HEK293T (cell line): ENCODE measurements around the gene TIMP3.

Experiments
- CTCF ChIA-PET: fragments of 350-600 bp; formaldehyde crosslinking; extraction: SDS; loops from one replicate; lab custom pipeline; 2021; ENCODE audit warnings: antibody characterized with exemption, inconsistent platforms; lab: Yijun Ruan, JAX
- POLR2A ChIA-PET: fragments of 350-600 bp; formaldehyde crosslinking; extraction: SDS; loops from one replicate; lab custom pipeline; 2020; ENCODE audit warnings: antibody characterized with exemption, inconsistent platforms; lab: Yijun Ruan, JAX
- DNase-seq: peaks from one replicate; pipeline ENCODE4 v3.0.0; 2012; ENCODE audit warnings: mixed read lengths; ENCODE audit errors: extremely low spot score
- ARNT ChIP-seq: fragments of 450-650 bp; IDR thresholded peaks from 2 replicates; pipeline ENCODE4 v1.6.1; 2017; ENCODE audit warnings: mild to moderate bottlenecking
- BHLHE40 ChIP-seq: fragments of 450-650 bp; IDR thresholded peaks from 2 replicates; pipeline ENCODE4 v1.6.1; 2016; ENCODE audit warnings: mild to moderate bottlenecking, moderate library complexity, borderline replicate concordance
- CTBP1 ChIP-seq: fragments of 450-650 bp; IDR thresholded peaks from 2 replicates; pipeline ENCODE4 v1.6.1; 2016; ENCODE audit warnings: borderline replicate concordance
- ELF4 ChIP-seq: fragments of 450-650 bp; IDR thresholded peaks from 2 replicates; pipeline ENCODE4 v1.6.1; 2017; ENCODE audit warnings: antibody characterized with exemption
- FOXA1 ChIP-seq: fragments of 450-650 bp; IDR thresholded peaks from 2 replicates; pipeline ENCODE4 v1.6.1; 2016; ENCODE audit warnings: mild to moderate bottlenecking
- FOXK2 ChIP-seq: fragments of 450-650 bp; IDR thresholded peaks from 2 replicates; pipeline ENCODE4 v1.6.1; 2016; ENCODE audit warnings: mild to moderate bottlenecking
- FOXM1 ChIP-seq: fragments of 450-650 bp; IDR thresholded peaks from 2 replicates; pipeline ENCODE4 v1.6.1; 2017; ENCODE audit warnings: mild to moderate bottlenecking, borderline replicate concordance
- HDGF ChIP-seq: fragments of 450-650 bp; IDR thresholded peaks from 2 replicates; pipeline ENCODE4 v1.6.1; 2017; ENCODE audit warnings: antibody characterized with exemption, borderline replicate concordance
- L3MBTL2 ChIP-seq: fragments of 450-650 bp; conservative IDR thresholded peaks from 2 replicates; pipeline ENCODE4 v1.6.1; 2016; ENCODE audit warnings: mild to moderate bottlenecking
- LEF1 ChIP-seq: fragments of 450-650 bp; IDR thresholded peaks from 2 replicates; pipeline ENCODE4 v1.6.1; 2017; ENCODE audit warnings: mild to moderate bottlenecking, borderline replicate concordance
- NFRKB ChIP-seq: fragments of 450-650 bp; IDR thresholded peaks from 2 replicates; pipeline ENCODE4 v1.6.1; 2016; ENCODE audit warnings: mild to moderate bottlenecking, moderate library complexity
- PKNOX1 ChIP-seq: fragments of 450-650 bp; IDR thresholded peaks from 2 replicates; pipeline ENCODE4 v1.6.1; 2016
- SP1 ChIP-seq: fragments of 450-650 bp; IDR thresholded peaks from 2 replicates; pipeline ENCODE4 v1.6.1; 2017
- SUZ12 ChIP-seq: fragments of 450-650 bp; IDR thresholded peaks from 2 replicates; pipeline ENCODE4 v1.6.1; 2016; ENCODE audit warnings: mild to moderate bottlenecking
- TARDBP ChIP-seq: fragments of 450-650 bp; IDR thresholded peaks from 2 replicates; pipeline ENCODE4 v1.6.1; 2016
- ZNF384 ChIP-seq: fragments of 450-650 bp; IDR thresholded peaks from 2 replicates; pipeline ENCODE4 v1.6.1; 2016

TIMP3 gene

GRCh38 chr22:32882360-32882755, 80.9 kb downstream of the TIMP3 start:
- ChIA-PET CTCF (no interaction called here), POLR2A (no interaction called here)
- TF ChIP-seq FOXM1, result no peak
- no peak for TF ChIP-seq L3MBTL2
- TF ChIP-seq BHLHE40, result no peak
- no peak for TF ChIP-seq NFRKB
- no peak for TF ChIP-seq TARDBP
- TF ChIP-seq ARNT, result no peak
- no peak for TF ChIP-seq SUZ12
- DNase-seq, result no peak

- TF ChIP-seq NFRKB, result no peak
- no peak for TF ChIP-seq PKNOX1
- TF ChIP-seq HDGF, result no peak
- no peak for TF ChIP-seq SUZ12
- CTCF ChIA-PET, result no interaction called here
- DNase-seq, result no peak
- POLR2A ChIA-PET, result no interaction called here
Measured at GRCh38 chr22:32882774-32883530, 81.4 kb downstream of the TIMP3 start.

- TF ChIP-seq L3MBTL2 (no peak), TARDBP (no peak), LEF1 (no peak), SP1 (no peak), CTBP1 (no peak), SUZ12 (no peak), FOXA1 (no peak), ARNT (no peak), FOXM1 (no peak), ELF4 (no peak)
- ChIA-PET CTCF (no interaction called here), POLR2A (no interaction called here)
- DNase-seq, result no peak
Measured at GRCh38 chr22:32887324-32887980, 85.9 kb downstream of the TIMP3 start.

DNA sequence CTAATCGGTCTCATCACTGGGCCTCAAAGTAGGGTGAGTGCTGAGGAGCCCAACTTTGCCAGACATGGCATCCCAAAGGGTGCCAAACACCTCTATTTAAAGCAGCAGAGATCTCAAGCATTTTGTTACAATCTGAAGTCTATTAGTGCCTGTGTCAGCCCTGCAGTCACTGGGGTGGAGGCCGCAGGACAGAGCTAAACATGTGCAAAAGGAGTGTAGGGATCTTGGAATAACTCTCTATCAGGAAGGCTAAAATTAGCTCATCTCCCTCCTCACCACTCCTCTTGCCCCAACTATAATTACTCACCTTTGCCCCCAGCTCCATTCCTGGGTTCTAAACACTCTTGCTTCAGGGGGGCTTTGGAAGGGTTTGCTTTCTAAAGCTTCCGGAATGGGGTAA, 87.5 kb downstream of the TIMP3 start:
- CTCF ChIA-PET, result no interaction called here
- no peak for DNase-seq
- POLR2A ChIA-PET, result no interaction called here
- TF ChIP-seq BHLHE40 (no peak), FOXK2 (no peak), LEF1 (no peak), TARDBP (no peak), ELF4 (no peak), ZNF384 (no peak), NFRKB (no peak), HDGF (no peak), FOXM1 (no peak), FOXA1 (no peak), SUZ12 (no peak), CTBP1 (no peak), SP1 (no peak), L3MBTL2 (no peak), ARNT (no peak), PKNOX1 (no peak)

DNA sequence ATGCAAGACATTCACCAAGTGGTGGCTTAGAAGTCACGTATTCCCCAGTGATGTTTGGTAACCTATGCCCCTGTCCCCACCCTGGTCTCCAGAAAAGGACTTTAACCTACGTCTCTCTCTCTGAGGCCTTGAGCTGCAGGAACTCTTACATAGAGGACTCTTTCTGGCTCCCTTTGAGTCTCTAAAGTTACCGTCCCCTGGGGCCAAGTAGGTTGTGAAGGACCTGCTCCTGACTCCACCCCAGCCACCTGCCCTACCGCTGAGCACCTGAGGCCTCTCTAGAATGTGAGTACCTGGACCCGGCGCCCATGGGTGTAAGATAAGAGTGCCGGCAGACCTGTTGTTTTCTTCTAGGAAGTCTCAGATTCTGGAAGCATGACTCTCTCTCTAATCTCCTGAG, 95.4 kb downstream of the TIMP3 start:
- POLR2A ChIA-PET, result no interaction called here
- TF ChIP-seq BHLHE40, result no peak
- no peak for TF ChIP-seq L3MBTL2
- no peak for TF ChIP-seq TARDBP
- TF ChIP-seq ELF4, result no peak
- TF ChIP-seq PKNOX1, result no peak
- TF ChIP-seq ARNT, result no peak
- no peak for TF ChIP-seq NFRKB
- TF ChIP-seq SP1, result no peak
- TF ChIP-seq FOXK2, result no peak
- no peak for TF ChIP-seq LEF1
- TF ChIP-seq SUZ12, result no peak
- TF ChIP-seq CTBP1, result no peak
- TF ChIP-seq FOXM1, result no peak
- TF ChIP-seq ZNF384, result no peak
- no peak for TF ChIP-seq HDGF
- CTCF ChIA-PET, result no interaction called here

DNA sequence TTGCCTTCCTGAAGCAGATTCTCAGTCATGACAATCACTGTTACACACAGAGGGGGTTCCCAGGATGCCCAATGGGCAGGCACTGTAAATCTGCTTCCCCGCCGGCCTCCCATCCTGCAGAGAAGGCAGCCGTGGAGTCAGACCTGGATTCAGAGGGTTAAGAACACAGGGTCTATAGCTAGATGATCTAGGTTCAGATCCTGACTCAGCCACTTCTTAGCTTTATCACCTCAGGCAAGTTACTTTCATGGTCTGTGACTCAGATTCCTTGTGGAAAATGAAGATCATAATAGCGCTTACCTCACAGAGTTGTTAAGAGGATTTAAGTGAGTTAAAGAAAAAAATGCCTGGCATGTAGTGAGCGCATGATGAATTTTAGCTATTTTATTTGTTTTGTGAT, 95.9 kb downstream of the TIMP3 start:
- CTCF ChIA-PET, result no interaction called here
- TF ChIP-seq SUZ12 (no peak), HDGF (no peak), PKNOX1 (no peak)
- POLR2A ChIA-PET, result no interaction called here
- no peak for DNase-seq

More for the DNA sequence above, 95.4 kb downstream of the TIMP3 start:
- DNase-seq, result no peak
